Measurements from ENCODE around the gene JUND.

DNA sequence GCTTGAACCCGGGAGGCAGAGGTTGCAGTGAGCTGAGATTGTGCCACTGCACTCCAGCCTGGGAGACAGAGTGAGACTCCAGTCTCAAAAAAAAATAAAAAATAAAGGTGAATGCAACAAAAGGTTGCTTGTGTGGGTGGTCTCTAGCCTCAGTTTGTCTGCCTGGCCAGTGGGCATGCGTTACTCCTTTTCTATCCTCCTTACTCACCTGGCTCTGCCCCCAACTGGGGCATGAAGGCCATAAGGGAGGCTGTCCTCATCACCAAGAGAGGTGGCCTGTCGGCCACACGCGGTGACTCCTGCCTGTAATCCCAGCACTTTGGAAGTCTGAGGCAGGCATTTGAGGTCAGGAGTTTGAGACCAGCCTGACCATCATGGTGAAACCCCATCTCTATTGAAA, 1.9 kb upstream of the JUND start:
- no peak for TF ChIP-seq CTCF (IDR thresholded peaks at IDR 0.05; ENCODE audit: insufficient read depth, low read length)
- no peak for TF ChIP-seq GABPA (IDR thresholded peaks at IDR 0.05; ENCODE audit: low read depth)
- TF ChIP-seq POLR2AphosphoS5 (IDR thresholded peaks at IDR 0.05; ENCODE audit: low read depth), result no peak
- TF ChIP-seq REST (IDR thresholded peaks at IDR 0.05; ENCODE audit: insufficient replicate concordance, low read depth), result no peak

All from HL-60 (cell line).